Thyroid gland (tissue), 4 donors: Measurements from ENCODE around the gene SDS. TPM values are rescaled to one million over a fixed set of nuclear protein-coding genes. Genes with fewer than 3 reads are reported as not detected.
A peak's percentile ranks its signal among the peaks of the same experiment; 100 is the strongest.

Experiments
- DNase-seq, 2 donors: peaks; one replicate each; pipeline ENCODE4 v3.0.0-alpha.2; 2019
- H3K27ac ChIP-seq, 3 donors: fragments of 200-600 bp; sonication (generic); 1 replicate in 2 of 3; 2 replicates in 1 of 3; pipeline ENCODE4 v1.5.1; 2016 to 2019; ENCODE audit warnings: mild to moderate bottlenecking in 1 of 3, moderate library complexity in 1 of 3
- H3K27me3 ChIP-seq: fragments of 200-600 bp; sonication (generic); one replicate; pipeline ENCODE4 v1.5.1; 2019
- H3K36me3 ChIP-seq, 2 donors: fragments of 200-600 bp; sonication (generic); one replicate each; pipeline ENCODE4 v1.5.1; 2016 to 2019
- H3K4me1 ChIP-seq, 2 donors: fragments of 200-600 bp; sonication (generic); one replicate each; pipeline ENCODE4 v1.5.1; 2017 to 2019
- H3K4me3 ChIP-seq, 3 donors: fragments of 200-600 bp; sonication (generic); replicated peaks in 1 of 3; 1 replicate in 2 of 3; 2 replicates in 1 of 3; pipeline ENCODE4 v1.5.1; 2016; ENCODE audit warnings: mild to moderate bottlenecking in 1 of 3
- H3K9me3 ChIP-seq: fragments of 200-600 bp; sonication (generic); one replicate; pipeline ENCODE4 v1.5.1; 2017
- CTCF ChIP-seq, 6 experiments: fragments of 200-600 bp in 3 of 6; fragments of 450-650 bp in 3 of 6; sonication (generic) in 3 of 6; IDR thresholded peaks; one replicate each; pipeline ENCODE4 v1.5.1; 2016 to 2019; ENCODE audit warnings: antibody characterized with exemption in 6 of 6, mild to moderate bottlenecking in 2 of 6, inconsistent platforms in 1 of 6, moderate library complexity in 1 of 6
- POLR2A ChIP-seq, 2 donors: fragments of 450-650 bp; IDR thresholded peaks; one replicate each; pipeline ENCODE4 v1.6.1; 2017; ENCODE audit warnings: antibody characterized with exemption in 2 of 2, mild to moderate bottlenecking in 2 of 2, moderate library complexity in 1 of 2
- WGBS, 2 donors: methylation state at CpG; one replicate each; pipeline ENCODE4 v1.1.5; 2017; 5-methylcytosine and 5-hydroxymethylcytosine counted together
- intact Hi-C: fragments of 100-400 bp; cut with DNase I; formaldehyde crosslinking; loops from one replicate; pipeline ENCODE4 v1.15.1; 2023
- total RNA-seq, 4 donors: library from RNA; depleted of rRNA; stranded (reverse); fragments of >200 nt; gene quantifications; one replicate each; pipeline ENCODE4 v1.2.3, GENCODE V29; 2016

The SDS gene
- total RNA-seq, 4 donors from 2014 or later, result 0.33 to 1.4 TPM; not detected in 2

- H3K36me3 ChIP-seq, result no peaks in the 10 kb centered on the region
- H3K4me3 ChIP-seq, result no peak overlapping the region
- intact Hi-C loops, result no loop called here
- peaks cover 17 to 22% of the 10 kb centered on the region in 2 donors for H3K4me1 ChIP-seq
- 88 to 91% methylated on average over 6 of the region's 6 CpGs for WGBS, 2 donors
- TF ChIP-seq POLR2A (IDR thresholded peaks at IDR 0.05) (no peak), CTCF (IDR thresholded peaks at IDR 0.05) (no peak)
- H3K27ac ChIP-seq, result no peak overlapping the region
- no peaks in the 10 kb centered on the region for H3K27me3 ChIP-seq
- H3K9me3 ChIP-seq, result no peaks in the 10 kb centered on the region
- DNase-seq, result no peak
These were observed 33.5 kb upstream of the SDS start for GRCh38 chr12:113436993-113437728.

GRCh38 chr12:113436586-113436985 lies 32.9 kb upstream of the SDS start:
- Histone ChIP-seq H3K4me1 (peaks cover 17 to 24% of the 10 kb centered on the region in 2 donors), H3K4me3 (no peak overlapping the region), H3K27me3 (no peaks in the 10 kb centered on the region), H3K9me3 (no peaks in the 10 kb centered on the region), H3K36me3 (no peaks in the 10 kb centered on the region), H3K27ac (no peak overlapping the region)
- DNase-seq, result no peak
- intact Hi-C loops, result no loop called here
- WGBS, 2 donors, result 40 to 77% methylated on average over 1 to 6 of the region's 6 CpGs
- no peak for TF ChIP-seq POLR2A (IDR thresholded peaks at IDR 0.05)
- no peak for TF ChIP-seq CTCF (IDR thresholded peaks at IDR 0.05)

- Histone ChIP-seq H3K4me3 (no peak overlapping the region), H3K4me1 (peaks cover 17 to 24% of the 10 kb centered on the region in 2 donors), H3K36me3 (no peaks in the 10 kb centered on the region), H3K27me3 (no peaks in the 10 kb centered on the region), H3K9me3 (no peaks in the 10 kb centered on the region), H3K27ac (no peak overlapping the region)
- intact Hi-C loops, result no loop called here
- DNase-seq, result no peak
- TF ChIP-seq CTCF (IDR thresholded peaks at IDR 0.05), result no peak
- TF ChIP-seq POLR2A (IDR thresholded peaks at IDR 0.05), result no peak
- 87 to 94% methylated on average over 5 of the region's 5 CpGs for WGBS, 2 donors
These were observed 31.7 kb upstream of the SDS start for GRCh38 chr12:113435367-113435766.

GRCh38 chr12:113432986-113433385 lies 29.3 kb upstream of the SDS start:
- Histone ChIP-seq H3K27ac (peak overlapping the region; percentile 87 to 93 (median 92)), H3K9me3 (no peaks in the 10 kb centered on the region), H3K36me3 (no peaks in the 10 kb centered on the region), H3K27me3 (no peaks in the 10 kb centered on the region), H3K4me3 (no peak overlapping the region), H3K4me1 (peaks cover 18 to 24% of the 10 kb centered on the region in 2 donors)
- peak; percentile 37 to 42 for DNase-seq
- intact Hi-C loops, result no loop called here
- no peak for TF ChIP-seq POLR2A (IDR thresholded peaks at IDR 0.05)
- no peak for TF ChIP-seq CTCF (IDR thresholded peaks at IDR 0.05)

- intact Hi-C loops, result loop anchor here (10.0 kb wide), 2 partner anchors 74 to 234 kb away; partner anchors contain the start of gene PLBD2
- WGBS, 2 donors, result 80 to 100% methylated on average over 1 of the region's 1 CpG
These were observed 24.8 kb upstream of the SDS start for GRCh38 chr12:113428482-113428881.

More at GRCh38 chr12:113428482-113428881, 24.8 kb upstream of the SDS start:
- no peak for DNase-seq
- no peaks in the 10 kb centered on the region for H3K27me3 ChIP-seq
- H3K4me3 ChIP-seq, result no peak overlapping the region
- H3K9me3 ChIP-seq, result no peaks in the 10 kb centered on the region
- no peaks in the 10 kb centered on the region for H3K36me3 ChIP-seq
- peaks cover 27 to 35% of the 10 kb centered on the region in 2 donors for H3K4me1 ChIP-seq
- TF ChIP-seq POLR2A (IDR thresholded peaks at IDR 0.05), result no peak
- no peak for TF ChIP-seq CTCF (IDR thresholded peaks at IDR 0.05)
- peak overlapping the region in 1 of 3 donors; percentile 56 for H3K27ac ChIP-seq
